HepG2 (cell line): Measurements from ENCODE around the gene BDH2. TPM values are rescaled to one million over a fixed set of nuclear protein-coding genes. Genes with fewer than 3 reads are reported as not detected.

ENCODE experiments used
- CHD2 ChIP-seq: IDR thresholded peaks from 2 replicates; pipeline ENCODE4 v1.6.1; 2011; ENCODE audit warnings: low read depth, low read length, improper control_type of control experiment
- DNMT3B ChIP-seq: conservative IDR thresholded peaks from 2 replicates; pipeline ENCODE4 v1.6.1; 2016; ENCODE audit warnings: missing biosample characterization, control low read depth
- EP300 ChIP-seq, 3 experiments: sonication (generic) in 1 of 3; formaldehyde crosslinking in 1 of 3; IDR thresholded peaks; 2 replicates each; pipeline versions ENCODE4 v1.5.1 to v1.6.1; 2011 to 2020; ENCODE audit warnings: low read depth in 2 of 3, low read length in 2 of 3, borderline replicate concordance in 1 of 3, improper control_type of control experiment in 1 of 3, mild to moderate bottlenecking in 1 of 3, missing genetic modification reagents in 1 of 3, moderate library complexity in 1 of 3
- IRF2 ChIP-seq: IDR thresholded peaks from 2 replicates; pipeline ENCODE4 v1.6.1; 2018; ENCODE audit warnings: missing genetic modification reagents, missing compliant biosample characterization
- IRX3 ChIP-seq: sonication (generic); formaldehyde crosslinking; IDR thresholded peaks from 2 replicates; pipeline ENCODE4 v1.8.1; 2023; ENCODE audit warnings: mild to moderate bottlenecking, low read depth, missing genetic modification reagents, borderline replicate concordance
- NFATC3 ChIP-seq: sonication (generic); formaldehyde crosslinking; IDR thresholded peaks from 2 replicates; pipeline ENCODE4 v1.5.1; 2020; ENCODE audit warnings: mild to moderate bottlenecking, missing genetic modification reagents
- NFE2L1 ChIP-seq: sonication (generic); formaldehyde crosslinking; IDR thresholded peaks from 2 replicates; pipeline ENCODE4 v1.4.0; 2020; ENCODE audit warnings: missing genetic modification reagents, mild to moderate bottlenecking, borderline replicate concordance
- NRL ChIP-seq: sonication (generic); formaldehyde crosslinking; IDR thresholded peaks from 2 replicates; pipeline ENCODE4 v1.5.0; 2020; ENCODE audit warnings: missing genetic modification reagents, mild to moderate bottlenecking, moderate library complexity, borderline replicate concordance
- PCBP2 ChIP-seq: fragments of 200-400 bp; formaldehyde crosslinking; optimal IDR thresholded peaks from 2 replicates; pipeline ENCODE3; 2018; ENCODE audit warnings: low read length, low read depth; ENCODE audit not compliant: poor library complexity, severe bottlenecking
- SIN3B ChIP-seq: fragments of 150-350 bp; IDR thresholded peaks from 2 replicates; pipeline ENCODE4 v1.6.1; 2014; ENCODE audit warnings: low read length
- SP5 ChIP-seq: IDR thresholded peaks from 2 replicates; pipeline ENCODE4 v1.6.1; 2016; ENCODE audit warnings: low read depth, borderline replicate concordance
- ZFP90 ChIP-seq: sonication (generic); formaldehyde crosslinking; IDR thresholded peaks from 2 replicates; pipeline ENCODE4 v1.8.0; 2022; ENCODE audit warnings: missing genetic modification reagents, mild to moderate bottlenecking, inconsistent platforms, borderline replicate concordance
- ZNF343 ChIP-seq: sonication (generic); formaldehyde crosslinking; IDR thresholded peaks from 2 replicates; pipeline ENCODE4 v1.4.0; 2020; ENCODE audit warnings: mild to moderate bottlenecking, missing genetic modification reagents
- ZNF383 ChIP-seq: sonication (generic); formaldehyde crosslinking; IDR thresholded peaks from 2 replicates; pipeline ENCODE4 v1.4.0; 2020; ENCODE audit warnings: missing genetic modification reagents, mild to moderate bottlenecking, borderline replicate concordance
- ZNF430 ChIP-seq: sonication (generic); formaldehyde crosslinking; IDR thresholded peaks from 2 replicates; pipeline ENCODE4 v1.9.0; 2021; ENCODE audit warnings: mild to moderate bottlenecking, missing genetic modification reagents
- ZNF75D ChIP-seq: sonication (generic); formaldehyde crosslinking; IDR thresholded peaks from 2 replicates; pipeline ENCODE4 v1.8.1; 2023; ENCODE audit warnings: missing genetic modification reagents, mild to moderate bottlenecking, borderline replicate concordance
- ZNF83 ChIP-seq: sonication (generic); formaldehyde crosslinking; IDR thresholded peaks from 2 replicates; pipeline ENCODE4 v1.4.0; 2020; ENCODE audit warnings: missing genetic modification reagents, mild to moderate bottlenecking, borderline replicate concordance
- ZNF841 ChIP-seq: sonication (generic); formaldehyde crosslinking; IDR thresholded peaks from 2 replicates; pipeline ENCODE4 v1.8.1; 2023; ENCODE audit warnings: missing genetic modification reagents, borderline replicate concordance
- ZSCAN9 ChIP-seq: IDR thresholded peaks from 2 replicates; pipeline ENCODE4 v1.6.1; 2016; ENCODE audit warnings: borderline replicate concordance
- polyA plus RNA-seq, 8 experiments: library from polyadenylated mRNA; depleted of rRNA in 3 of 8; stranded (reverse) in 7 of 8; unstranded in 1 of 8; fragments of >200 nt; fragmentation: Illumina TruSeq in 4 of 8; extraction: Trizol in 4 of 8; gene quantifications; 2 replicates each; pipeline versions ENCODE4 v1.2.1 to v1.2.3, GENCODE V29; 2011 to 2016; ENCODE audit warnings: low read depth in 4 of 8, missing spikeins in 1 of 8, mixed read lengths in 1 of 8; ENCODE audit not compliant: insufficient read depth in 1 of 8
- total RNA-seq, 5 experiments: library from RNA; depleted of rRNA; stranded (reverse); fragments of >200 nt; fragmentation: Illumina TruSeq; extraction: Trizol; gene quantifications; 2 replicates each; pipeline ENCODE4 v1.2.3, GENCODE V29; 2016; ENCODE audit warnings: low read depth in 1 of 5
- TF ChIP-seq, protein P1 (sequence below): sonication (generic); formaldehyde crosslinking; conservative IDR thresholded peaks from 2 replicates; pipeline ENCODE4 v1.8.0; 2022; ENCODE audit warnings: mild to moderate bottlenecking, moderate library complexity, missing genetic modification reagents
- TF ChIP-seq, protein P2 (sequence below): sonication (generic); formaldehyde crosslinking; IDR thresholded peaks from 2 replicates; pipeline ENCODE4 v1.8.0; 2022; ENCODE audit warnings: mild to moderate bottlenecking, missing genetic modification reagents, borderline replicate concordance
- TF ChIP-seq, protein P3 (sequence below): sonication (generic); formaldehyde crosslinking; IDR thresholded peaks from 2 replicates; pipeline ENCODE4 v1.4.0; 2020; ENCODE audit warnings: mild to moderate bottlenecking, missing genetic modification reagents, borderline replicate concordance
- TF ChIP-seq, protein P4 (sequence below): sonication (generic); formaldehyde crosslinking; IDR thresholded peaks from 2 replicates; pipeline ENCODE4 v1.5.0; 2020; ENCODE audit warnings: missing genetic modification reagents
- TF ChIP-seq, protein P5 (sequence below): sonication (generic); formaldehyde crosslinking; IDR thresholded peaks from 2 replicates; pipeline ENCODE4 v1.4.0; 2020; ENCODE audit warnings: mild to moderate bottlenecking, missing genetic modification reagents

Gene BDH2
- total and polyA plus RNA-seq, 2 of the 13 experiments (the other 11 are each of a cell fraction or from before 2014, with no cell fraction given) = 34.8 to 46.2 TPM

DNA sequence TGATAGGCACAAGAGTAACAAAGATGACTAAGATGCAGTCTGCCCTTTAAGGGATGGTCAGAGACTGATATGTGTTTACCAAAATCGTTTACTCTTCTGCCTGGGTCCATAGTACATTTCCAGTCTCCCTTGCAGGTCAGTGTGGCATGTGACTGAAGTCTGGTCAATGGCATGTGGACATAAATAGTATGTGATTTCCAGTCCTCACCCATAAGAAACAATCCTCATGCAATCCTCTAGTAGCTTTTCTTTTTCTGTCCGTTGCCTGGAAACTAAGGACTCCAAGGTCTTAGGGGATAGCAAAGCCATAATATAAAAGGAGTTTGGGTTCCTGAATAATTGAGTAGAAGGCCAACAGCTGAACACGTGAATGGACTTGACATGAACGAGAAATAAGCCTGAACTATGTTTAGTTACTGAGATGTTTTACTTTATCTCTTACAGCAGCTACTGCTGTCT is 24.2 kb downstream of the BDH2 start (continued):
- peak in 1 of 2 experiments; percentile 83; a peak in 2 of 4 replicates for TF ChIP-seq EP300 (IDR thresholded peaks at IDR 0.05; ENCODE audit: low read depth in 2 of 2, low read length in 2 of 2)
- peak; percentile 87 for TF ChIP-seq EP300 (CRISPR knock-in tag; IDR thresholded peaks at IDR 0.05; ENCODE audit: borderline replicate concordance)
- TF ChIP-seq, protein P1, sequence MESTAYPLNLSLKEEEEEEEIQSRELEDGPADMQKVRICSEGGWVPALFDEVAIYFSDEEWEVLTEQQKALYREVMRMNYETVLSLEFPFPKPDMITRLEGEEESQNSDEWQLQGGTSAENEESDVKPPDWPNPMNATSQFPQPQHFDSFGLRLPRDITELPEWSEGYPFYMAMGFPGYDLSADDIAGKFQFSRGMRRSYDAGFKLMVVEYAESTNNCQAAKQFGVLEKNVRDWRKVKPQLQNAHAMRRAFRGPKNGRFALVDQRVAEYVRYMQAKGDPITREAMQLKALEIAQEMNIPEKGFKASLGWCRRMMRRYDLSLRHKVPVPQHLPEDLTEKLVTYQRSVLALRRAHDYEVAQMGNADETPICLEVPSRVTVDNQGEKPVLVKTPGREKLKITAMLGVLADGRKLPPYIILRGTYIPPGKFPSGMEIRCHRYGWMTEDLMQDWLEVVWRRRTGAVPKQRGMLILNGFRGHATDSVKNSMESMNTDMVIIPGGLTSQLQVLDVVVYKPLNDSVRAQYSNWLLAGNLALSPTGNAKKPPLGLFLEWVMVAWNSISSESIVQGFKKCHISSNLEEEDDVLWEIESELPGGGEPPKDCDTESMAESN = peak; percentile 68; the same call in 1 of the 2 replicates
- no peak for TF ChIP-seq SP5 (CRISPR knock-in tag)
- TF ChIP-seq IRF2 (CRISPR knock-in tag) = peak; percentile 87
- no peak for TF ChIP-seq PCBP2
- TF ChIP-seq ZNF83 (CRISPR knock-in tag) = no peak
- TF ChIP-seq, protein P2, sequence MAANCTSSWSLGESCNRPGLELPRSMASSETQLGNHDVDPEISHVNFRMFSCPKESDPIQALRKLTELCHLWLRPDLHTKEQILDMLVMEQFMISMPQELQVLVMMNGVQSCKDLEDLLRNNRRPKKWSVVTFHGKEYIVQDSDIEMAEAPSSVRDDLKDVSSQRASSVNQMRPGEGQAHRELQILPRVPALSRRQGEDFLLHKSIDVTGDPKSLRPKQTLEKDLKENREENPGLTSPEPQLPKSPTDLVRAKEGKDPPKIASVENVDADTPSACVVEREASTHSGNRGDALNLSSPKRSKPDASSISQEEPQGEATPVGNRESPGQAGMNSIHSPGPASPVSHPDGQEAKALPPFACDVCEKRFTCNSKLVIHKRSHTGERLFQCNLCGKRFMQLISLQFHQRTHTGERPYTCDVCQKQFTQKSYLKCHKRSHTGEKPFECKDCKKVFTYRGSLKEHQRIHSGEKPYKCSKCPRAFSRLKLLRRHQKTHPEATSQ (CRISPR knock-in tag) = peak; percentile 37; the same call in 1 of the 2 replicates
- TF ChIP-seq NFATC3 (CRISPR knock-in tag) = no peak
- TF ChIP-seq CHD2 = no peak
- TF ChIP-seq SIN3B = no peak
- TF ChIP-seq ZFP90 (CRISPR knock-in tag) = peak; percentile 87; the same call in 1 of the 2 replicates
- TF ChIP-seq, protein P3, sequence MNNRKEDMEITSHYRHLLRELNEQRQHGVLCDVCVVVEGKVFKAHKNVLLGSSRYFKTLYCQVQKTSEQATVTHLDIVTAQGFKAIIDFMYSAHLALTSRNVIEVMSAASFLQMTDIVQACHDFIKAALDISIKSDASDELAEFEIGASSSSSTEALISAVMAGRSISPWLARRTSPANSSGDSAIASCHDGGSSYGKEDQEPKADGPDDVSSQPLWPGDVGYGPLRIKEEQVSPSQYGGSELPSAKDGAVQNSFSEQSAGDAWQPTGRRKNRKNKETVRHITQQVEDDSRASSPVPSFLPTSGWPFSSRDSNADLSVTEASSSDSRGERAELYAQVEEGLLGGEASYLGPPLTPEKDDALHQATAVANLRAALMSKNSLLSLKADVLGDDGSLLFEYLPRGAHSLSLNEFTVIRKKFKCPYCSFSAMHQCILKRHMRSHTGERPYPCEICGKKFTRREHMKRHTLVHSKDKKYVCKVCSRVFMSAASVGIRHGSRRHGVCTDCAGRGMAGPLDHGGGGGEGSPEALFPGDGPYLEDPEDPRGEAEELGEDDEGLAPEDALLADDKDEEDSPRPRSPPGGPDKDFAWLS (CRISPR knock-in tag) = no peak
- no peak for TF ChIP-seq IRX3 (CRISPR knock-in tag)
- TF ChIP-seq ZNF383 = peak; percentile 42; the same call in 1 of the 2 replicates
- TF ChIP-seq ZNF841 (CRISPR knock-in tag) = no peak
- 0 out of 2 replicates have a peak, but pooled peaks have one; percentile 29 for TF ChIP-seq ZNF343 (CRISPR knock-in tag)
- TF ChIP-seq ZNF75D (CRISPR knock-in tag) = no peak
- TF ChIP-seq, protein P4, sequence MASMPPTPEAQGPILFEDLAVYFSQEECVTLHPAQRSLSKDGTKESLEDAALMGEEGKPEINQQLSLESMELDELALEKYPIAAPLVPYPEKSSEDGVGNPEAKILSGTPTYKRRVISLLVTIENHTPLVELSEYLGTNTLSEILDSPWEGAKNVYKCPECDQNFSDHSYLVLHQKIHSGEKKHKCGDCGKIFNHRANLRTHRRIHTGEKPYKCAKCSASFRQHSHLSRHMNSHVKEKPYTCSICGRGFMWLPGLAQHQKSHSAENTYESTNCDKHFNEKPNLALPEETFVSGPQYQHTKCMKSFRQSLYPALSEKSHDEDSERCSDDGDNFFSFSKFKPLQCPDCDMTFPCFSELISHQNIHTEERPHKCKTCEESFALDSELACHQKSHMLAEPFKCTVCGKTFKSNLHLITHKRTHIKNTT (CRISPR knock-in tag) = no peak
- TF ChIP-seq ZSCAN9 (CRISPR knock-in tag) = peak; percentile 83
- TF ChIP-seq, protein P5, sequence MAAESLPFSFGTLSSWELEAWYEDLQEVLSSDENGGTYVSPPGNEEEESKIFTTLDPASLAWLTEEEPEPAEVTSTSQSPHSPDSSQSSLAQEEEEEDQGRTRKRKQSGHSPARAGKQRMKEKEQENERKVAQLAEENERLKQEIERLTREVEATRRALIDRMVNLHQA (CRISPR knock-in tag) = no peak
- no peak for TF ChIP-seq NRL (CRISPR knock-in tag)
- no peak for TF ChIP-seq ZNF430
- TF ChIP-seq DNMT3B = peak; percentile 89; the same call in 1 of the 2 replicates
- TF ChIP-seq NFE2L1 = no peak
